ENCODE results near the gene NAP1L1.

DNA sequence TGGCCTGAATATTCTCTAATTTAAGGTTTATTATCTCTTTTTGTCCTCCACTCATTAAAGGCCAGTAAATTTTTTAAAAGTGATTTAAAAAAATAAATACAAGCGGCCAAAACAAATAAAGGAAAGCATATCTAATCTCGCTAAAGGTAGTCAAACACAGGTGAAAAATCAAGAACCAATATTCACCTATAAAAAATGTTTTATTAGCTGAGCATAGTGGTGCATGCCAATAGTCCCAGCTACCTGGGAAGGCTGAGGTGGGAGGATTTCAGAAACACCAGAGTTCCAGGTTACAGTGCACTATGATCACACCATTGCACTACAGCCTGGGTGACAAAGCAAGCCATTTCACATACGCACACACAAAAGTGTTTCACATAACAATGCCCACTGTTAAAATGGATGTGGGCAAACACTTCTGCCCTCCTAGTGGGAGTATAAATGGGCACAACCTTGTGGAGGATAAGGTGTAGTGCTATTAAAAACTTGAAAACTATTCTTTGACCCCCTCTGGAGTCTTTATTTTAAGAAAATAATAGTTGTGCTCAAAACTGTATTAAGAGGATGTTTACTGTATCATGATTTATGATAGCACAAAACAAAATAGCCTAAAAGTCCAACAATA lies 32.7 kb upstream of the NAP1L1 start:
- TF ChIP-seq EZH2 (IDR thresholded peaks at IDR 0.05; ENCODE audit: borderline replicate concordance, low read depth, low read length, poor library complexity, severe bottlenecking): no peak
- TF ChIP-seq, protein P1, sequence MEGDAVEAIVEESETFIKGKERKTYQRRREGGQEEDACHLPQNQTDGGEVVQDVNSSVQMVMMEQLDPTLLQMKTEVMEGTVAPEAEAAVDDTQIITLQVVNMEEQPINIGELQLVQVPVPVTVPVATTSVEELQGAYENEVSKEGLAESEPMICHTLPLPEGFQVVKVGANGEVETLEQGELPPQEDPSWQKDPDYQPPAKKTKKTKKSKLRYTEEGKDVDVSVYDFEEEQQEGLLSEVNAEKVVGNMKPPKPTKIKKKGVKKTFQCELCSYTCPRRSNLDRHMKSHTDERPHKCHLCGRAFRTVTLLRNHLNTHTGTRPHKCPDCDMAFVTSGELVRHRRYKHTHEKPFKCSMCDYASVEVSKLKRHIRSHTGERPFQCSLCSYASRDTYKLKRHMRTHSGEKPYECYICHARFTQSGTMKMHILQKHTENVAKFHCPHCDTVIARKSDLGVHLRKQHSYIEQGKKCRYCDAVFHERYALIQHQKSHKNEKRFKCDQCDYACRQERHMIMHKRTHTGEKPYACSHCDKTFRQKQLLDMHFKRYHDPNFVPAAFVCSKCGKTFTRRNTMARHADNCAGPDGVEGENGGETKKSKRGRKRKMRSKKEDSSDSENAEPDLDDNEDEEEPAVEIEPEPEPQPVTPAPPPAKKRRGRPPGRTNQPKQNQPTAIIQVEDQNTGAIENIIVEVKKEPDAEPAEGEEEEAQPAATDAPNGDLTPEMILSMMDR (conservative IDR thresholded peaks at IDR 0.05; ENCODE audit: low read depth, low read length): no peak; the same call in 1 of the 2 replicates

Data from A673 (cell line).